SU-DHL-6 (cell line): ENCODE results near the gene CHSY1.
A peak's percentile ranks its signal among the peaks of the same experiment; 100 is the strongest.

Experiments
- H2AFZ ChIP-seq: fragments of 200-600 bp; sonication (generic); 2 replicates; pipeline ENCODE4 v1.6.1; 2014; ENCODE audit warnings: low read depth, mild to moderate bottlenecking, moderate library complexity, mixed read lengths, antibody characterized with exemption, low read length; ENCODE audit not compliant: severe bottlenecking
- H3F3A ChIP-seq: fragments of 200-600 bp; shearing (Covaris generic); 2 replicates; pipeline ENCODE4 v1.6.0; 2016; ENCODE audit warnings: antibody characterized with exemption, mild to moderate bottlenecking; ENCODE audit not compliant: insufficient read depth
- H3K27ac ChIP-seq: fragments of 200-600 bp; sonication (generic); 2 replicates; pipeline ENCODE4 v1.5.1; 2016; ENCODE audit warnings: low read depth, mild to moderate bottlenecking, low read length, moderate library complexity, mixed read lengths
- H3K27me3 ChIP-seq: fragments of 200-600 bp; sonication (generic), shearing (Covaris generic); 2 replicates; pipeline ENCODE4 v1.6.0; 2014; ENCODE audit warnings: mild to moderate bottlenecking, low read length
- H3K36me3 ChIP-seq: fragments of 200-600 bp; sonication (generic); 2 replicates; pipeline ENCODE4 v1.6.1; 2014; ENCODE audit warnings: mild to moderate bottlenecking, low read length, mixed read lengths
- H3K4me2 ChIP-seq: fragments of 300-600, 200-600 bp; shearing (Covaris generic), sonication (generic); 2 replicates; pipeline ENCODE4 v1.6.0; 2014; ENCODE audit warnings: low read length, low read depth, mild to moderate bottlenecking; ENCODE audit not compliant: poor library complexity, severe bottlenecking
- H3K4me3 ChIP-seq: fragments of 200-600 bp; sonication (generic); 2 replicates; pipeline ENCODE4 v1.5.1; 2014; ENCODE audit warnings: antibody characterized with exemption, low read length, mild to moderate bottlenecking, mixed read lengths; ENCODE audit not compliant: insufficient read depth, poor library complexity, severe bottlenecking
- H3K79me2 ChIP-seq: fragments of 200-600 bp; sonication (generic); 2 replicates; pipeline ENCODE4 v1.6.1; 2014; ENCODE audit warnings: mild to moderate bottlenecking, low read length, moderate library complexity; ENCODE audit not compliant: insufficient read depth
- H3K9ac ChIP-seq: fragments of 200-600 bp; sonication (generic); 2 replicates; pipeline ENCODE4 v1.7.0; 2014; ENCODE audit warnings: mild to moderate bottlenecking, low read length
- H3K9me2 ChIP-seq: fragments of 200-600 bp; sonication (generic); replicated peaks from 2 replicates; pipeline ENCODE4 v1.6.1; 2014; ENCODE audit warnings: low read length; ENCODE audit not compliant: insufficient read depth
- H3K9me3 ChIP-seq: fragments of 200-600 bp; sonication (generic); 2 replicates; pipeline ENCODE4 v1.6.1; 2014; ENCODE audit warnings: low read length, mixed read lengths; ENCODE audit not compliant: insufficient read depth
- H4K20me1 ChIP-seq: fragments of 200-600 bp; sonication (generic); 2 replicates; pipeline ENCODE4 v1.6.1; 2014; ENCODE audit warnings: low read depth, mild to moderate bottlenecking, antibody characterized with exemption, low read length, moderate library complexity, mixed read lengths
- CTCF ChIP-seq: fragments of 200-600 bp; sonication (generic); IDR thresholded peaks from one replicate; pipeline ENCODE4 v1.5.1; 2017; ENCODE audit warnings: antibody characterized with exemption, mild to moderate bottlenecking, low read length, moderate library complexity; ENCODE audit not compliant: insufficient read depth, poor library complexity, severe bottlenecking
- EZH2phosphoT487 ChIP-seq: fragments of 200-600 bp; sonication (generic), shearing (Covaris generic); conservative IDR thresholded peaks from 2 replicates; pipeline ENCODE4 v1.6.1; 2018; ENCODE audit warnings: mild to moderate bottlenecking, antibody characterized with exemption, low read length, moderate library complexity, mixed read lengths

CHSY1 gene

GRCh38 chr15:101203029-101203573 is 48.7 kb downstream of the CHSY1 start:
- peaks cover 9% of the 10 kb centered on the region; the same call in 1 of the 2 replicates for H4K20me1 ChIP-seq
- no peaks in the 10 kb centered on the region for H3K27me3 ChIP-seq
- TF ChIP-seq CTCF (no peak), EZH2phosphoT487 (no peak)
- no peak overlapping the region for H3K27ac ChIP-seq
- H3K36me3 ChIP-seq = no peaks in the 10 kb centered on the region
- H3K9me2 ChIP-seq = no peaks in the 10 kb centered on the region
- peaks cover 60% of the 10 kb centered on the region for H3K79me2 ChIP-seq
- H3F3A ChIP-seq = no peaks in the 10 kb centered on the region
- H3K4me3 ChIP-seq = no peak overlapping the region
- H3K4me2 ChIP-seq = no peak overlapping the region
- H3K9me3 ChIP-seq = no peaks in the 10 kb centered on the region
- H2AFZ ChIP-seq = no peak overlapping the region
- no peak overlapping the region for H3K9ac ChIP-seq

GRCh38 chr15:101201411-101202174 is 50.3 kb downstream of the CHSY1 start:
- Histone ChIP-seq H2AFZ (no peak overlapping the region), H3K9me2 (no peaks in the 10 kb centered on the region), H3K27ac (no peak overlapping the region), H3K27me3 (no peaks in the 10 kb centered on the region), H3K79me2 (peaks cover 57% of the 10 kb centered on the region), H3F3A (no peaks in the 10 kb centered on the region), H3K9me3 (no peaks in the 10 kb centered on the region), H3K4me2 (no peak overlapping the region), H3K4me3 (no peak overlapping the region), H3K9ac (no peak overlapping the region), H3K36me3 (no peaks in the 10 kb centered on the region), H4K20me1 (peaks cover 19% of the 10 kb centered on the region; the same call in 1 of the 2 replicates)
- TF ChIP-seq EZH2phosphoT487 (no peak), CTCF (no peak)

DNA sequence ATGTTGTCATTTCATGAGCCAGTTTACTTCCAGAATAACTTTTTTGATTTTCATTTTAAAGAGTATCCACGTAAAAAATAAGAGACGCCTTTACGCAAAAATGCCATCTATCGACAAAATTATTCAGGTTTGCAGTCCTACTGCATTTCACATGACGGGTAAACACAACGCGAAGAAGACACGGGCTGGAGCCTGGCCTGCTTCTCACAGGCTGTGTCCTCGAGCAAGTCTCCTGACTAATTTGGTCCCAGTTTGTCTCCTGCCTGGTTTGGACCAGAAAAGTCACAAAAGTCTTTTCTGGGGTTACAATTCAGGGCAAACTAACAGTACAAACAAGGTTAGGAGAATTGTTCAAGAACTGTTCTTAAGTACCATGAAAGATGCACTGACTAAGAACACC is 51.7 kb downstream of the CHSY1 start:
- Histone ChIP-seq H3K79me2 (peaks cover 55% of the 10 kb centered on the region), H3K9ac (0 out of 2 replicates have a peak overlapping the region, but pooled peaks have one; percentile 1), H3K27ac (peak overlapping the region; percentile 57), H3F3A (no peaks in the 10 kb centered on the region), H3K36me3 (no peaks in the 10 kb centered on the region), H3K27me3 (no peaks in the 10 kb centered on the region), H3K4me2 (peak overlapping the region; percentile 60), H4K20me1 (peaks cover 19% of the 10 kb centered on the region; the same call in 1 of the 2 replicates), H2AFZ (no peak overlapping the region), H3K4me3 (no peak overlapping the region), H3K9me3 (no peaks in the 10 kb centered on the region), H3K9me2 (no peaks in the 10 kb centered on the region)
- TF ChIP-seq EZH2phosphoT487 (no peak), CTCF (no peak)
